Eye (tissue), 1 donor: ENCODE results near the gene RABEPK.
"Not testable (repeated sequence)": the region's sequence is repeated elsewhere in the genome, so short reads cannot be mapped to it uniquely, and the experiment has no call there.

Source experiments
- DNase-seq: peaks from one replicate; pipeline ENCODE4 v3.0.0-alpha.2; 2015

The RABEPK gene

DNA sequence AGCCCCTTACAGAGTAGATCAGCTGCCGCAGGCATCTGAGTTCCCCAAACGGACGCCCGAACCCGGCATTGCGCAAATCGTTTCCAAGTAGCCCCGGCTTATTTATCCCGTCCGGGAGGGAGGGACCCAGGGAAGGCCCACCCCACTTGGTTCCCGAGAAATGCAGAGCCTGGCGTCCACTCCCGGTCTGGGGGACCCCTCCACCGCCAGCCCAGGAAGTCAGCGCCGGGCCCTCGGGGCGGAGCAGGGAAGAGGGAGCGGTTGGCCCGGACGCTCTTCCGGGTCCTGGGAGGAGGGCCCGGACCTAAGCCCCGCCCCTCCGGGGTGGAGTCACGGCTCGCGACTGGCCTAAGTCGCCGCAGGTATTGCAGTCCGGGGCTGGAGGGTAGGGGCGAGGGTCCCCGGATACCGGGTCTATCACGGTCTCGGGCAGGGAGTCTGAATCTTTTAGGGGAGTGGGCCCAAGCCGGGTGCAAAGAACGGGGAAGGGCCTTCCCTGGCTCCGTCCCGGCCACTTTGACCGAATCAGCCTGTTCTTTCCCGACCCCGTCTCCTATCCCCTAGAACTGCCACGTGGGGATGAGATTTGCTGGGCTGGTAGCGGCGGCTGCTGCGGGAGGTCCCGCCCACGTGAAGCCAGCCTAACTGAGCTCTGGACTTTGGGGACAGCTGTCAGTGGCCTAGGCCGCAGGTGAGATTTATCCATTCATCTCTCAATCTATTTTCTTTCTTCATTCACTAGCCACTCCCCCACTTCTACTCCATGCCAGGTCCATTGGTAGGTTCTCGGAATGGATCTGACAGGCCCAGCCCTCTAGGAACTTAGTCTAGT, at the start of gene RABEPK:
Gene RABEPK, plus strand, starts transcription at position 327 of the 832 bp plus-strand sequence. CDS start 2,472 bp downstream, outside the sequence.
- DNase-seq = peak; percentile 97

DNA sequence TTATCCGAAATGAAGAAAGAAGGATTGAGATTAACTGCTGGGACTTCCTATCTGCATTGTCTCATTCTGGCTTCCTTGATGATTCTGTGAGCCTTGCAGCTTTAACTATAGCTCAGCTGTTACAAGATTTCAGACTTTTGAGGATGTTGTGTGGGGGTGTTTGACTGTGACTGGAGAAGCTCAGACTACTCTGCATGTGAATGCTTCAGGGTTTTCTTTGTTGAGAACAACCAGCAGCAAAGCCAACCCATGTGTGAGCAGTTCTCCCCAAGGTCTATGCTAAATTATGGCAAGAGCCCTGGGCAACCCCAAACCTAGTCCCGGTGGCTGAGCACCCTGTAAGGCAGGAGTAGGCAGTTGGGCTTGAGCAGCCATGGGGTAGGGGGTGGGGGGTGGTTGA, 48.6 kb upstream of the RABEPK start:
- DNase-seq = no peak

- no peak for DNase-seq
These were observed 46.5 kb upstream of the RABEPK start for GRCh38 chr9:125153712-125154367.

- no peak for DNase-seq
These were observed 43.8 kb upstream of the RABEPK start for GRCh38 chr9:125156551-125156950.

- DNase-seq = no peak
These were observed 39.6 kb upstream of the RABEPK start for GRCh38 chr9:125160750-125161149.

GRCh38 chr9:125161284-125161918, 38.9 kb upstream of the RABEPK start:
- DNase-seq = no peak

- DNase-seq = not testable (repeated sequence)
These were observed 37.5 kb upstream of the RABEPK start for GRCh38 chr9:125162891-125163290.

- no peak for DNase-seq
These were observed 33.6 kb upstream of the RABEPK start for GRCh38 chr9:125166762-125167161.

- DNase-seq = no peak
These were observed 30.4 kb upstream of the RABEPK start for GRCh38 chr9:125169895-125170294.

GRCh38 chr9:125172031-125172755, 28.1 kb upstream of the RABEPK start:
- no peak for DNase-seq

DNA sequence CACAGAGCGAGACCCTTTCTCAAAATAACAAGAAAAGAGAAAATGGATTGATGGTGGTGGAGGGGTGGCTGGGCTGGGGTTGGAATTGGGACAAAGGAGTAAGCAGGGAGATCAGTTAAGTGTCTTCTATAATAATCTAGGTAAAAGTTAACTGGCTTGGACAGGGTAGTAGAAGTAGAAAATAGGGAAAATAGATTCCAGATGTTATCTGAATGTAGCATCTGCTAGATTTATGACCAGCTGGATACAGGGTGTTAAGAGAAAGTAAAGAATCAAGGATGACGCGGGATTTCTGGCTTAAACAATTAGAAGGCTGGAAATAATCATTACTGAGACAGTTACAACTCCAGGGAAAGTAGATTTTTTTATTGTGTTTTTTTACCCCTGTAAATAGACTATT, 23.7 kb upstream of the RABEPK start:
- peak; percentile 21 for DNase-seq

DNA sequence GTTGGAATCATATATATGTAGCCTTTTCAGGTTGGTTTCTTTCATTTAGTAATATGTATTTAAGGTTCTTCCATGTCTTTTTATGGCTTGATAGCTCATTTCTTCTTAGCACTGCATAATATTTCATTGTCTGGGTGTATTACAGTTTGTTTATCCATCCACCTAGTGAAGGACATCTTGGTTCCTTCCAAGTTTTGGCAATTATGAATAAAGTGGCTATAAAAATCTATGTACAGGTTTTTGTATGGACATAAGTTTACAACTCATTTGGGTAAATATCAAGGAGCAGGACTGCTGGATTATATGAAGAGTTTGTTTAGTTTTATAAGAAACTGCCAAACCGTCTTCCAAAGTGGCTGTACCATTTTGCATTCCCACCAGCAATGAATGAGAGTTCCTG, 22.5 kb upstream of the RABEPK start:
- DNase-seq = no peak

DNA sequence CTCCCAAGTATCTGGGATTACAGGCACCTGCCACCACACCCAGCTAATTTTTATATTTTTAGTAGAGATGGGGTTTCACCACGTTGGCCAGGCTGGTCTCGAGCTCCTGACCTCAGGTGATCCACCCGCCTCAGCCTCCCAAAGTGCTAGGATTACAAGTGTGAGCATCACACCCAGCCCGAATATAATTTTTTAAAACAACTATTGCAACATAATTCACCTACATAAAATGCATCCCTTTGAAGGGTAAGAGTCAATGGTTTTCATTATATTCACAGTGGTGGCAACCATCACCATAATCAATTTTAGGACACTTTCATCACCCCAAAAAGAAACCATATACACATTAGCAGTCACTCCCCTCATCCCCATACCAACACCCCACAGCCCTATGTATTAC, 20.6 kb upstream of the RABEPK start:
- not testable (repeated sequence) for DNase-seq

DNA sequence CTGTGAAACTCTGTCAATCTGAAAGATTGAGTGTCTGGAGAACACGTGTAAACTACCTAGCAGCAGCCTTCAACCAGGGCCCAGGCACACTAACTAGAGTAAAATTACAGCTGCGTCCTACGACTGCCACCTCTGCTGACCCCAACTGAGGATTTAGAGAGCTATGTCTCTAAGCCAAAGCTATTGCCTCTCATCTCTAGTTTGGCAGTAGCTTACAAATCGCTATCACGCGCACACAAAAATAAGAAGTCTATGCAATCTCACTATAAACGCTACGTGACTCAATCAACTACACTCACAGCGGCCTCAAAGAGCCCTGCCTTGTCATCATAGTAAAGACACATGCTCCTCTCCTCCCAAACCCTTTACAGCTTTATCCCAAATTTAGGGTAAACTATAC, 19.5 kb upstream of the RABEPK start:
- DNase-seq = no peak

DNA sequence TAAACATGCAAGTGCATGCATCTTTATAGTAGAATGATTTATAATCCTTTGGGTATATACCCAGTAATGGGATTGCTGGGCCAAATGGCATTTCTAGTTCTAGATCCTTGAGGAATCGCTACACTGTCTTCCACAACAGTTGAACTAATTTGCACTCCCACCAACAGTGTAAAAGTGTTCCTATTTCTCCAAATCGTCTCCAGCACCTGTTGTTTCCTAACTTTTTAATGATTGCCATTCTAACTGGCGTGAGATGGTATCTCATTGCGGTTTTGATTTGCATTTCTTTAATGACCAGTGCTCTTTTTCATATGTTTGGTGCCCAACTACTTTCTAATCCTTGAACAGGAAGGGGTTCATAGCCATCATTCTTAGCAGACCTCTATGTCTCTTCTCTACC, 18.6 kb upstream of the RABEPK start:
- DNase-seq = not testable (repeated sequence)

DNA sequence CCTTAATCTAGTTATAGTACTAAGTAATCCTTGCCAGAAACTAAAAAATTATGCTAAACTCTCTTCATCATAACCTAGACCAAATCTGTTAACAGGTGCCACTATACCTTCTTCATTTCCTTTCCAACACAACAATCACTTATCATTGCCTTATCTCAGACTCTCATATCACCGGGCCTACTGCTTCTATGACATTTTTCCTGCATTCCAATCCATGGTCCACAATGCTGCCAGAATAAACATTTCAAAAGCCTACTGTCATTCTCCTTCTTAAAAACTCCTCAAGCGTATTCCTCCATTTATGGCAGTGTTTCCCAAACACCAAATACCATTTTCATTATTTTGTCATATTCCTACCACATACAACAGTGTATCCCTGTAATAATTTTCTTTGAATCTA, 17.3 kb upstream of the RABEPK start:
- no peak for DNase-seq

DNA sequence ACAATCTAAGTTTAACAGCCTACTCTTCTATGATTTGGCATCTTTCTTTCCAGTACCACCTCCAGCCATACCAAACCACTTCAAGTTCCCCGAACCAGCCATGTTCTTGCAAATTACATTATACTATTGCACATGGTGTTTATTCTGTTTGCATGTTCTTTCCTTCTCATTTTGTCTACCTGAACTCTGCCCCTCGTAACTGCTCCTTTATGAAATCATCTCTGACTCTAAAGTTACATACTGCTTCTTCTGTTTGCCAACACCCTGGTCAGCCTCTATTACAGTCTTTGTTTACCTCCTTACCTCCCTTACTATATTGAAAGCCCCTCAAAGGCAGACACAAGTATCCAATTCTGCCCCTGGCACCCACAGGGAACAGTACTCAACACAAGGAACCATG, 16.8 kb upstream of the RABEPK start:
- DNase-seq = no peak

DNA sequence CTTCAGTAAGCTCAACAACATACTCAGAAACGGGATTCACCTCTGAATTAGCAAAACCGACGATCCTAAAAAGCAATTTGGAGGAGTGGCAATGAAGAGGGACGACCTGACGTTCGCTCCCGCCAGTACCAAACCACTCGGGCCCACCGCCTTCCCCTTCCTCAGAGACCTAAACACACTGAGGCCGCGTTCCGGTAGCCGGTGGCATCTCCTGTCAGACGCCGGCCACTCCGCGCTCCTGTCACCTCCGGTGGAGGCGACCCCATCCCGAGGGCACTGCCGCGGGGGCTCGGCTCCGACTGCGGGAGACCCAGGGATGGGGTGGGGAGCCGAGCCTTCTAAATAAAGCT, 11.4 kb upstream of the RABEPK start:
- DNase-seq = no peak

GRCh38 chr9:125189361-125190289, 10.7 kb upstream of the RABEPK start, which contains the start of gene PPP6C:
Gene PPP6C, minus strand, starts transcription at chr9:125189803. Its CDS starts 85 bp downstream, at chr9:125189718.
- peak; percentile 99 for DNase-seq

GRCh38 chr9:125190361-125190801, 10.0 kb upstream of the RABEPK start:
- no peak for DNase-seq

- not testable (repeated sequence) for DNase-seq
These were observed 5.9 kb upstream of the RABEPK start for GRCh38 chr9:125194466-125194865.

DNA sequence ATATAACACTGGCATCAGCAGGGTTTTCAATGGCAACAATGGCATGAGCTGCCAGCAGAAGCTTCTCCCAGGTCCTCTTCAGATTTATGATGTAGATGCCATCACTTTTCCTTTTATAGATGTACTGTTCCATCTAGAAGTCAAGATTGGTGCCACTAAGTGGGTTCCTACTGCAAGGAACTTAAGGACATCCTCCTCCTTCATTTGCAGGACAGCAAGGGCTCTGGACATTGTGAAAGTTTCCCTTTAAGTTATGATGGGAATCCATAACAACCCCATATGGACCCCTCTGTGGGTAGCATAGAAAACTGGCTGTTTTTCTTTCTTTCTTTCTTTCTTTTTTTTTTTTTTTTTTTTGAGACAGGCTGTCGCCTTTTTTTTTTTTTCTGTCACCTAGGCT, 4.8 kb upstream of the RABEPK start:
- not testable (repeated sequence) for DNase-seq
